ENCODE data around the gene CEMP1.
A peak's percentile ranks its signal among the peaks of the same experiment; 100 is the strongest.

GRCh38 chr16:2507052-2507659 lies 24.1 kb downstream of the CEMP1 start:
- TF ChIP-seq CTCF (IDR thresholded peaks at IDR 0.05) (no peak), POLR2A (IDR thresholded peaks at IDR 0.05) (peak in 1 of 2 donors; percentile 19)

Measured in tibial nerve (tissue), 3 donors.